Hepatocyte (in vitro differentiated cells): ENCODE results near the gene CIDEB. TPM values are rescaled to one million over a fixed set of nuclear protein-coding genes. Genes with fewer than 3 reads are reported as not detected.

Source experiments
- DNase-seq: peaks from one replicate; pipeline ENCODE4 v3.0.0-alpha.2; 2016; ENCODE audit warnings: low spot score
- H2AFZ ChIP-seq: fragments of 200-600 bp; sonication (generic); 2 replicates; pipeline ENCODE4 v1.6.0; 2016; ENCODE audit warnings: antibody characterized with exemption, mild to moderate bottlenecking
- H3K27ac ChIP-seq: fragments of 200-600 bp; sonication (generic); 2 replicates; pipeline ENCODE4 v1.5.1; 2016; ENCODE audit warnings: mild to moderate bottlenecking
- H3K27me3 ChIP-seq: fragments of 200-600 bp; sonication (generic); 2 replicates; pipeline ENCODE4 v1.6.1; 2016
- H3K36me3 ChIP-seq: fragments of 200-600 bp; sonication (generic); replicated peaks from 2 replicates; pipeline ENCODE4 v1.5.1; 2016; ENCODE audit warnings: low read depth; ENCODE audit not compliant: insufficient read depth
- H3K4me1 ChIP-seq: fragments of 200-600 bp; sonication (generic); 2 replicates; pipeline ENCODE4 v1.5.1; 2016; ENCODE audit warnings: mild to moderate bottlenecking, moderate library complexity; ENCODE audit not compliant: insufficient read depth
- H3K4me2 ChIP-seq: fragments of 200-600 bp; sonication (generic); 2 replicates; pipeline ENCODE4 v1.6.0; 2016
- H3K4me3 ChIP-seq: fragments of 200-600 bp; sonication (generic); 2 replicates; pipeline ENCODE4 v1.5.1; 2016; ENCODE audit warnings: mild to moderate bottlenecking
- H3K79me2 ChIP-seq: fragments of 200-600 bp; sonication (generic); 2 replicates; pipeline ENCODE4 v1.6.0; 2017; ENCODE audit warnings: mild to moderate bottlenecking
- H3K9me2 ChIP-seq: fragments of 200-600 bp; sonication (generic); replicated peaks from 2 replicates; pipeline ENCODE4 v1.6.0; 2017; ENCODE audit warnings: mild to moderate bottlenecking; ENCODE audit not compliant: insufficient read depth
- H3K9me3 ChIP-seq: fragments of 200-600 bp; sonication (generic); 2 replicates; pipeline ENCODE4 v1.5.1; 2016; ENCODE audit warnings: low read depth, mild to moderate bottlenecking
- H4K20me1 ChIP-seq: fragments of 200-600 bp; sonication (generic); 2 replicates; pipeline ENCODE4 v1.6.0; 2016; ENCODE audit warnings: mild to moderate bottlenecking; ENCODE audit not compliant: insufficient read depth, poor library complexity, severe bottlenecking
- CTCF ChIP-seq: fragments of 200-600 bp; sonication (generic); IDR thresholded peaks from 2 replicates; pipeline ENCODE4 v1.5.1; 2016; ENCODE audit warnings: antibody characterized with exemption, mild to moderate bottlenecking; ENCODE audit not compliant: poor library complexity
- EZH2 ChIP-seq: fragments of 200-600 bp; sonication (generic); IDR thresholded peaks from 2 replicates; pipeline ENCODE4 v1.6.1; 2016; ENCODE audit warnings: antibody characterized with exemption, mild to moderate bottlenecking, borderline replicate concordance
- EZH2phosphoT487 ChIP-seq: fragments of 200-600 bp; sonication (generic); IDR thresholded peaks from one replicate; pipeline ENCODE4 v1.6.1; 2018; ENCODE audit warnings: antibody characterized with exemption, mild to moderate bottlenecking, low read depth, moderate library complexity; ENCODE audit not compliant: unreplicated experiment, severe bottlenecking
- WGBS: methylation state at CpG from one replicate; pipeline ENCODE4 v1.1.6; 2016; ENCODE audit warnings: low lambda C conversion rate; ENCODE audit errors: missing lambda C conversion rate; 5-methylcytosine and 5-hydroxymethylcytosine counted together
- polyA plus RNA-seq: library from polyadenylated mRNA; unstranded; fragments of >200 nt; fragmentation: Nextera tagmentation; extraction: Ambion mirVana; gene quantifications from 2 replicates; pipeline ENCODE4 v1.2.1, GENCODE V29; 2016
- total RNA-seq: library from RNA; depleted of rRNA; stranded (reverse); fragments of >200 nt; gene quantifications from 2 replicates; pipeline ENCODE4 v1.2.3, GENCODE V29; 2014

Gene CIDEB
- total and polyA plus RNA-seq, 2 experiments from 2014 or later: 43.0 to 59.9 TPM

- Histone ChIP-seq H3K27ac (no peak overlapping the region), H3K36me3 (no peaks in the 10 kb centered on the region), H4K20me1 (no peaks in the 10 kb centered on the region), H3K4me1 (no peaks in the 10 kb centered on the region), H3K9me2 (no peaks in the 10 kb centered on the region), H3K9me3 (no peaks in the 10 kb centered on the region), H3K79me2 (no peaks in the 10 kb centered on the region), H2AFZ (no peak overlapping the region), H3K4me2 (no peak overlapping the region), H3K27me3 (no peaks in the 10 kb centered on the region), H3K4me3 (no peak overlapping the region)
- WGBS: 84% methylated on average over 2 of the region's 2 CpGs
- DNase-seq: no peak
- TF ChIP-seq EZH2 (no peak), CTCF (no peak), EZH2phosphoT487 (no peak)
These were observed 6.1 kb upstream of the CIDEB start for GRCh38 chr14:24313913-24314312.

GRCh38 chr14:24312736-24313507 lies 5.1 kb upstream of the CIDEB start:
- WGBS: 90% methylated on average over 9 of the region's 9 CpGs
- Histone ChIP-seq H2AFZ (no peak overlapping the region), H3K36me3 (no peaks in the 10 kb centered on the region), H4K20me1 (no peaks in the 10 kb centered on the region), H3K9me3 (no peaks in the 10 kb centered on the region), H3K79me2 (no peaks in the 10 kb centered on the region), H3K9me2 (no peaks in the 10 kb centered on the region), H3K27ac (no peak overlapping the region), H3K4me1 (peaks cover 5% of the 10 kb centered on the region), H3K4me3 (no peak overlapping the region), H3K27me3 (no peaks in the 10 kb centered on the region), H3K4me2 (no peak overlapping the region)
- TF ChIP-seq EZH2phosphoT487 (no peak), EZH2 (no peak), CTCF (no peak)
- DNase-seq: no peak

GRCh38 chr14:24311837-24312615 lies 4.2 kb upstream of the CIDEB start:
- WGBS: 91% methylated on average over 1 of the region's 1 CpG

More at GRCh38 chr14:24311837-24312615, 4.2 kb upstream of the CIDEB start:
- no peaks in the 10 kb centered on the region for H4K20me1 ChIP-seq
- no peak overlapping the region for H3K4me3 ChIP-seq
- H3K9me2 ChIP-seq: no peaks in the 10 kb centered on the region
- H3K79me2 ChIP-seq: no peaks in the 10 kb centered on the region
- DNase-seq: no peak
- H3K27ac ChIP-seq: no peak overlapping the region
- H2AFZ ChIP-seq: no peak overlapping the region
- H3K27me3 ChIP-seq: no peaks in the 10 kb centered on the region
- no peaks in the 10 kb centered on the region for H3K9me3 ChIP-seq
- TF ChIP-seq EZH2phosphoT487 (no peak), EZH2 (no peak), CTCF (no peak)
- no peak overlapping the region for H3K4me2 ChIP-seq
- no peaks in the 10 kb centered on the region for H3K36me3 ChIP-seq
- peaks cover 5% of the 10 kb centered on the region for H3K4me1 ChIP-seq
